Measurements from ENCODE around the gene RXRA. TPM values are rescaled to one million over a fixed set of nuclear protein-coding genes. Genes with fewer than 3 reads are reported as not detected.

Gene RXRA
- total RNA-seq, 1 donor from 2014 or later, result 20.5 TPM

GRCh38 chr9:134425812-134426211, 99.6 kb downstream of the RXRA start:
- Mint-ChIP-seq H3K27ac (ENCODE audit: unreplicated experiment) (no peak overlapping the region), H3K36me3 (ENCODE audit: unreplicated experiment) (no peaks in the 10 kb centered on the region), H3K4me3 (ENCODE audit: unreplicated experiment) (no peak overlapping the region), H3K27me3 (ENCODE audit: unreplicated experiment) (peaks cover 2% of the 10 kb centered on the region), H3K4me1 (ENCODE audit: low read depth, unreplicated experiment) (peaks cover 4% of the 10 kb centered on the region), H3K9me3 (ENCODE audit: unreplicated experiment) (peaks cover 5% of the 10 kb centered on the region)
- TF ChIP-seq CTCF (IDR thresholded peaks at IDR 0.05; ENCODE audit: partially characterized antibody, unreplicated experiment), result no peak
- no peak for DNase-seq

GRCh38 chr9:134426436-134426835, 100.2 kb downstream of the RXRA start:
- DNase-seq, result no peak
- H3K4me1 Mint-ChIP-seq (ENCODE audit: low read depth, unreplicated experiment), result no peaks in the 10 kb centered on the region
- H3K4me3 Mint-ChIP-seq (ENCODE audit: unreplicated experiment), result no peak overlapping the region
- H3K9me3 Mint-ChIP-seq (ENCODE audit: unreplicated experiment), result peaks cover 1% of the 10 kb centered on the region
- no peak for TF ChIP-seq CTCF (IDR thresholded peaks at IDR 0.05; ENCODE audit: partially characterized antibody, unreplicated experiment)
- peaks cover 2% of the 10 kb centered on the region for H3K27me3 Mint-ChIP-seq (ENCODE audit: unreplicated experiment)
- no peak overlapping the region for H3K27ac Mint-ChIP-seq (ENCODE audit: unreplicated experiment)
- H3K36me3 Mint-ChIP-seq (ENCODE audit: unreplicated experiment), result no peaks in the 10 kb centered on the region

GRCh38 chr9:134427153-134427782, 101.0 kb downstream of the RXRA start:
- Mint-ChIP-seq H3K27me3 (ENCODE audit: unreplicated experiment) (no peaks in the 10 kb centered on the region), H3K36me3 (ENCODE audit: unreplicated experiment) (no peaks in the 10 kb centered on the region), H3K4me1 (ENCODE audit: low read depth, unreplicated experiment) (no peaks in the 10 kb centered on the region), H3K27ac (ENCODE audit: unreplicated experiment) (no peak overlapping the region), H3K4me3 (ENCODE audit: unreplicated experiment) (no peak overlapping the region), H3K9me3 (ENCODE audit: unreplicated experiment) (no peaks in the 10 kb centered on the region)
- TF ChIP-seq CTCF (IDR thresholded peaks at IDR 0.05; ENCODE audit: partially characterized antibody, unreplicated experiment), result no peak
- DNase-seq, result no peak

- DNase-seq, result no peak
- H3K4me3 Mint-ChIP-seq (ENCODE audit: unreplicated experiment), result no peak overlapping the region
- TF ChIP-seq CTCF (IDR thresholded peaks at IDR 0.05; ENCODE audit: partially characterized antibody, unreplicated experiment), result no peak
- no peak overlapping the region for H3K27ac Mint-ChIP-seq (ENCODE audit: unreplicated experiment)
- no peaks in the 10 kb centered on the region for H3K9me3 Mint-ChIP-seq (ENCODE audit: unreplicated experiment)
- no peaks in the 10 kb centered on the region for H3K36me3 Mint-ChIP-seq (ENCODE audit: unreplicated experiment)
- H3K27me3 Mint-ChIP-seq (ENCODE audit: unreplicated experiment), result no peaks in the 10 kb centered on the region
- peaks cover 3% of the 10 kb centered on the region for H3K4me1 Mint-ChIP-seq (ENCODE audit: low read depth, unreplicated experiment)
Observed at GRCh38 chr9:134428559-134428958, 102.3 kb downstream of the RXRA start.

GRCh38 chr9:134429007-134429406, 102.8 kb downstream of the RXRA start:
- no peaks in the 10 kb centered on the region for H3K9me3 Mint-ChIP-seq (ENCODE audit: unreplicated experiment)
- no peak overlapping the region for H3K4me3 Mint-ChIP-seq (ENCODE audit: unreplicated experiment)
- no peaks in the 10 kb centered on the region for H3K36me3 Mint-ChIP-seq (ENCODE audit: unreplicated experiment)
- no peak for TF ChIP-seq CTCF (IDR thresholded peaks at IDR 0.05; ENCODE audit: partially characterized antibody, unreplicated experiment)
- DNase-seq, result no peak
- H3K4me1 Mint-ChIP-seq (ENCODE audit: low read depth, unreplicated experiment), result peaks cover 3% of the 10 kb centered on the region
- H3K27me3 Mint-ChIP-seq (ENCODE audit: unreplicated experiment), result no peaks in the 10 kb centered on the region
- H3K27ac Mint-ChIP-seq (ENCODE audit: unreplicated experiment), result no peak overlapping the region

Measured in glutamatergic neuron (in vitro differentiated cells).